Measurements from ENCODE around the gene S100A8. TPM values are rescaled to one million over a fixed set of nuclear protein-coding genes. Genes with fewer than 3 reads are reported as not detected.

Gene S100A8
- total and polyA plus RNA-seq, 4 donors: 1.3 to 286 (median 6.0) TPM

GRCh38 chr1:153365696-153366095, 25.2 kb downstream of the S100A8 start:
- WGBS (ENCODE audit: insufficient coverage): no CpG with 5 or more reads among the region's 8 CpGs
- DNase-seq (ENCODE audit: low read depth in 4 of 6, low spot score in 6 of 6): no peak
- Histone ChIP-seq H3K4me3 (ENCODE audit: low read depth, low read length) (no peak overlapping the region), H3K27ac (ENCODE audit: low read depth, low read length) (no peak overlapping the region), H3K9me3 (ENCODE audit: control insufficient read depth, insufficient read depth, low read length) (no peaks in the 10 kb centered on the region), H3K27me3 (ENCODE audit: control insufficient read depth, insufficient read depth, low read length) (no peaks in the 10 kb centered on the region), H3K4me1 (ENCODE audit: control insufficient read depth, insufficient read depth, low read length) (no peaks in the 10 kb centered on the region), H3K36me3 (ENCODE audit: control insufficient read depth, insufficient read depth, low read length) (no peaks in the 10 kb centered on the region)

DNA sequence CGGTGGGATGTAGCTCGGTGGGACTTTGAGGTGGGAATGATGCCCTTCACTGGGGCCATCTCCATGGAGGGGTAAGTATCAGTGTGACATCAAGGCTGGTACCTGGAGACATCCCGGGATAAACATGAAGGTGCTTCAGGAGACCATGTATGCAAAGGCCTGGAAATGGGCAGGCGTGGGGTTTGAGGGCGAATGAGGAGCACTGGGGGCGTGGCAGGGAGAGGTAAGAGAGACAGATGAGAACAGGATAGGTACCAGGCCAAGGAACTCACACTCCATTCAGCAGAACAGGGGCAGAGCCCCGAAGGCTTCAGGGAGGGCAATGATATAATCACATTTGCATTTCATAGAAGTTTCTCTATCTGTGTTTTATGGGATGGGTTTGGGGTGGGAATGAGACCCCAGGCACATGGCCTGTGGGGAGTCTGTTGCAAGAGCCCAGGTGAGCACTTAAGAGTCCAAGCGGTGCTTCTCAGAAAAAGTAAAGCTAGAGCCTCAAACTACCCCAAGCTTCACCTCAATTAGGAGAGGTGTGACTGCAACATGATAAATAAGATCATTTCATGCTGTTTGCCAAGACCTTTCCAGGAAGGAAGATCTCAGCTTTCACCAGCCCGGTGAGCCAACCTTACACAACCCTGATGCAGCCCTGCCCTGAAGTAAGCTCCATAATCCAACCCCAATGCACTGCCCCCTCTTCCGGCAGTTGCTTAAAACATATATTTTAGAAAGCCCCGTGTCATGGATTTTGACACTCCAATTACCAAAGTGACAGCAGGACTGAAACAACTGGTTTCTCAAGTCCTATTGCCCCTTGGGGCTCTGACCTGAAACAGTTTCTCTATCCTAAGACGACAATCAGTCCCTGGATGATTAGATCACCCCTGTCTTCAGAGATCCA, 25.9 kb downstream of the S100A8 start:
- H3K9me3 ChIP-seq (ENCODE audit: control insufficient read depth, insufficient read depth, low read length): no peaks in the 10 kb centered on the region
- no peaks in the 10 kb centered on the region for H3K27me3 ChIP-seq (ENCODE audit: control insufficient read depth, insufficient read depth, low read length)
- H3K27ac ChIP-seq (ENCODE audit: low read depth, low read length): no peak overlapping the region
- H3K36me3 ChIP-seq (ENCODE audit: control insufficient read depth, insufficient read depth, low read length): no peaks in the 10 kb centered on the region
- no peak overlapping the region for H3K4me3 ChIP-seq (ENCODE audit: low read depth, low read length)
- no peaks in the 10 kb centered on the region for H3K4me1 ChIP-seq (ENCODE audit: control insufficient read depth, insufficient read depth, low read length)
- no peak for DNase-seq (ENCODE audit: low read depth in 4 of 6, low spot score in 6 of 6)
- 82% methylated on average over 10 of the region's 12 CpGs for WGBS (ENCODE audit: insufficient coverage)

- H3K27me3 ChIP-seq (ENCODE audit: control insufficient read depth, insufficient read depth, low read length): no peaks in the 10 kb centered on the region
- no peak for DNase-seq (ENCODE audit: low read depth in 4 of 6, low spot score in 6 of 6)
- H3K9me3 ChIP-seq (ENCODE audit: control insufficient read depth, insufficient read depth, low read length): no peaks in the 10 kb centered on the region
- H3K27ac ChIP-seq (ENCODE audit: low read depth, low read length): no peak overlapping the region
- H3K4me3 ChIP-seq (ENCODE audit: low read depth, low read length): no peak overlapping the region
- H3K36me3 ChIP-seq (ENCODE audit: control insufficient read depth, insufficient read depth, low read length): no peaks in the 10 kb centered on the region
- no peaks in the 10 kb centered on the region for H3K4me1 ChIP-seq (ENCODE audit: control insufficient read depth, insufficient read depth, low read length)
Observed at GRCh38 chr1:153364156-153364555, 26.7 kb downstream of the S100A8 start.

- H3K9me3 ChIP-seq (ENCODE audit: control insufficient read depth, insufficient read depth, low read length): no peaks in the 10 kb centered on the region
- WGBS (ENCODE audit: insufficient coverage): 63% methylated on average over 1 of the region's 3 CpGs
- H3K36me3 ChIP-seq (ENCODE audit: control insufficient read depth, insufficient read depth, low read length): no peaks in the 10 kb centered on the region
- no peak overlapping the region for H3K27ac ChIP-seq (ENCODE audit: low read depth, low read length)
- H3K27me3 ChIP-seq (ENCODE audit: control insufficient read depth, insufficient read depth, low read length): no peaks in the 10 kb centered on the region
- DNase-seq (ENCODE audit: low read depth in 4 of 6, low spot score in 6 of 6): no peak
- no peaks in the 10 kb centered on the region for H3K4me1 ChIP-seq (ENCODE audit: control insufficient read depth, insufficient read depth, low read length)
- no peak overlapping the region for H3K4me3 ChIP-seq (ENCODE audit: low read depth, low read length)
Observed at GRCh38 chr1:153363641-153364040, 27.2 kb downstream of the S100A8 start.

DNA sequence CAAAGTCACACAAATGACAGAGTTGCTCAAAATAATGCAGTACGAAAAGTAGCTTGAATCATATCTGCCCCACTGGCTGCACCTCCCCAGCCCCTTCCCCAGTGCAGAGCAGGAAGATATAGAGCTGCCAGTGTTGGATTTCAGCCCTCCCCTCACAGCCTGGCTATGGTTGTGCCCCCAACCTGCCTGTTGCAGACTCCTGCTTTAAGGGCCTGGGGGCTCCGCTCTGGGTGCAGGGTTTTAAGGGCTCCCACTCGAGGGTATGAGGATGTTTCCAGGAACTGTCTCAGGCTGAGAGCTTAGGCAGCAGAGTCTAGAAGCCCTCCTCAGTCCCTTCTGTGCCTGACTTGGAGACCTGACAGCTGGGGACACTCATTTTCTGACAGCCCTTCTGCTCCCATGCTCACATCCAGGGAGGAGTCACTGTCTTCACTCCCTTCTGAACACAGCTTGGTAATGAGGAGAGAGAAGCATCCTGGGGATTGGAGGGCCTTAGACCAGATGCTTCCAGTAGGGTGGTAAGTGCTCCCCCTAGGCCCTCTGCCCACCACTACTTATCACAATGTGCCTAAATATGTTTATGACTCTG, 28.6 kb downstream of the S100A8 start:
- H3K9me3 ChIP-seq (ENCODE audit: control insufficient read depth, insufficient read depth, low read length): no peaks in the 10 kb centered on the region
- H3K36me3 ChIP-seq (ENCODE audit: control insufficient read depth, insufficient read depth, low read length): no peaks in the 10 kb centered on the region
- H3K4me3 ChIP-seq (ENCODE audit: low read depth, low read length): no peak overlapping the region
- H3K27me3 ChIP-seq (ENCODE audit: control insufficient read depth, insufficient read depth, low read length): no peaks in the 10 kb centered on the region
- peak in 1 of 6 donors; percentile 6 for DNase-seq (ENCODE audit: low read depth in 4 of 6, low spot score in 6 of 6)
- WGBS (ENCODE audit: insufficient coverage): 84% methylated on average over 3 of the region's 3 CpGs
- H3K4me1 ChIP-seq (ENCODE audit: control insufficient read depth, insufficient read depth, low read length): no peaks in the 10 kb centered on the region
- no peak overlapping the region for H3K27ac ChIP-seq (ENCODE audit: low read depth, low read length)

- H3K27me3 ChIP-seq (ENCODE audit: control insufficient read depth, insufficient read depth, low read length): no peaks in the 10 kb centered on the region
- no peak for DNase-seq (ENCODE audit: low read depth in 4 of 6, low spot score in 6 of 6)
Observed at GRCh38 chr1:153361480-153362109, 29.3 kb downstream of the S100A8 start.

GRCh38 chr1:153360592-153361479, 30.0 kb downstream of the S100A8 start:
- no peak overlapping the region for H3K4me3 ChIP-seq (ENCODE audit: low read depth, low read length)
- no peaks in the 10 kb centered on the region for H3K27me3 ChIP-seq (ENCODE audit: control insufficient read depth, insufficient read depth, low read length)
- no peaks in the 10 kb centered on the region for H3K4me1 ChIP-seq (ENCODE audit: control insufficient read depth, insufficient read depth, low read length)
- H3K27ac ChIP-seq (ENCODE audit: low read depth, low read length): no peak overlapping the region
- DNase-seq (ENCODE audit: low read depth in 4 of 6, low spot score in 6 of 6): no peak
- H3K36me3 ChIP-seq (ENCODE audit: control insufficient read depth, insufficient read depth, low read length): no peaks in the 10 kb centered on the region
- H3K9me3 ChIP-seq (ENCODE audit: control insufficient read depth, insufficient read depth, low read length): no peaks in the 10 kb centered on the region
- 91% methylated on average over 7 of the region's 11 CpGs for WGBS (ENCODE audit: insufficient coverage)

More at GRCh38 chr1:153361480-153362109, 29.3 kb downstream of the S100A8 start:
- Histone ChIP-seq H3K36me3 (ENCODE audit: control insufficient read depth, insufficient read depth, low read length) (no peaks in the 10 kb centered on the region), H3K4me1 (ENCODE audit: control insufficient read depth, insufficient read depth, low read length) (no peaks in the 10 kb centered on the region), H3K4me3 (ENCODE audit: low read depth, low read length) (no peak overlapping the region), H3K9me3 (ENCODE audit: control insufficient read depth, insufficient read depth, low read length) (no peaks in the 10 kb centered on the region), H3K27ac (ENCODE audit: low read depth, low read length) (no peak overlapping the region)
- 76% methylated on average over 3 of the region's 4 CpGs for WGBS (ENCODE audit: insufficient coverage)

- DNase-seq (ENCODE audit: low read depth in 4 of 6, low spot score in 6 of 6): no peak
- H3K4me1 ChIP-seq (ENCODE audit: control insufficient read depth, insufficient read depth, low read length): no peaks in the 10 kb centered on the region
- no peak overlapping the region for H3K27ac ChIP-seq (ENCODE audit: low read depth, low read length)
- no CpG with 5 or more reads among the region's 2 CpGs for WGBS (ENCODE audit: insufficient coverage)
- H3K27me3 ChIP-seq (ENCODE audit: control insufficient read depth, insufficient read depth, low read length): no peaks in the 10 kb centered on the region
- H3K36me3 ChIP-seq (ENCODE audit: control insufficient read depth, insufficient read depth, low read length): no peaks in the 10 kb centered on the region
- no peak overlapping the region for H3K4me3 ChIP-seq (ENCODE audit: low read depth, low read length)
- H3K9me3 ChIP-seq (ENCODE audit: control insufficient read depth, insufficient read depth, low read length): no peaks in the 10 kb centered on the region
Observed at GRCh38 chr1:153360190-153360589, 30.7 kb downstream of the S100A8 start.

DNA sequence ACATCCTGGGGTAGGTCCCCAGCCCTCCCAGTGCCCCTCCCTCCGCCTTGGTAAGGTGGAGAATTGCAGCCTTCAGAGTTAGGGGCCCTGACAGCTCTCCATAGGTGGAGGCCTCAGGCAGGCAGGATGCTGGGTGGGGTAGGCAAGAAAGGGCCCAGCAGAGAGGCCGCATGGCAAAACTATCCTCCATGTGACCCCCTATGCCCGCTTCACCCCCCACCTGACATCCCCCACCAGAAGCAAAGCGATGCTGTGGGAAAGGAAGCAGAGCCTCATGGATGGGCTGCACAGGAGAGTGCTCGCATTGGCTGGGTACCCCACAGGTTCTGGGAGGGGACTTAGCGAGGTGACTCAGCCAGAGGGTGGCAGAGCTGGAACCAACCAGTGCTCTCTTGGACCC, 31.6 kb downstream of the S100A8 start:
- Histone ChIP-seq H3K36me3 (ENCODE audit: control insufficient read depth, insufficient read depth, low read length) (no peaks in the 10 kb centered on the region), H3K4me1 (ENCODE audit: control insufficient read depth, insufficient read depth, low read length) (no peaks in the 10 kb centered on the region), H3K27ac (ENCODE audit: low read depth, low read length) (no peak overlapping the region), H3K27me3 (ENCODE audit: control insufficient read depth, insufficient read depth, low read length) (no peaks in the 10 kb centered on the region), H3K4me3 (ENCODE audit: low read depth, low read length) (no peak overlapping the region), H3K9me3 (ENCODE audit: control insufficient read depth, insufficient read depth, low read length) (no peaks in the 10 kb centered on the region)
- DNase-seq (ENCODE audit: low read depth in 4 of 6, low spot score in 6 of 6): no peak
- 89% methylated on average over 2 of the region's 6 CpGs for WGBS (ENCODE audit: insufficient coverage)

All from spinal cord (tissue), 10 donors.